SH-SY5Y (cell line): Measurements from ENCODE around the gene CCDC134.

Source experiments
- GATA2 ChIP-seq: IDR thresholded peaks from 2 replicates; pipeline ENCODE4 v1.6.1; 2011; ENCODE audit warnings: mild to moderate bottlenecking, low read depth, low read length
- GATA3 ChIP-seq: IDR thresholded peaks from 2 replicates; pipeline ENCODE4 v1.6.1; 2011; ENCODE audit warnings: low read depth, mild to moderate bottlenecking, low read length, moderate library complexity

DNA sequence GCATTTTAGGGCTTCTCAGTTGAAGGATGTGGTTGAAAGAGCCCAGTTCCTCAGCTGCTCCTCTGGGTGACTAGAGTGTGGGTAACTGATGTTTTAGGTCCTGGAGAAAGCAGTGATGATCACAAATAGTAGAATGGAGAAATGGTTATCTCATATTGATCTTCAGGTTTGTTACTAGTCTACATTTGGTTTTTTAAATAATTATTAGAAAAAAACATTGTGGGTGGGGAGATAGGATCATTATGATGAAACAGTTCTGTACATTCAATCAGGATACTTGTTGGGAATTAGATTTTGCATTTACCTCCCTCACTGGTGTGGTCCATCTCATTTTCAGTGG lies 57.4 kb downstream of the CCDC134 start:
- TF ChIP-seq GATA2: no peak
- TF ChIP-seq GATA3: no peak
